Measurements from ENCODE around the gene RAB21.
A peak's percentile ranks its signal among the peaks of the same experiment; 100 is the strongest.

Gene RAB21, protein sequence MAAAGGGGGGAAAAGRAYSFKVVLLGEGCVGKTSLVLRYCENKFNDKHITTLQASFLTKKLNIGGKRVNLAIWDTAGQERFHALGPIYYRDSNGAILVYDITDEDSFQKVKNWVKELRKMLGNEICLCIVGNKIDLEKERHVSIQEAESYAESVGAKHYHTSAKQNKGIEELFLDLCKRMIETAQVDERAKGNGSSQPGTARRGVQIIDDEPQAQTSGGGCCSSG

GRCh38 chr12:71754461-71755145, at the start of gene RAB21:
Gene RAB21, plus strand, starts transcription at chr12:71754863. Its CDS starts 267 bp downstream, at chr12:71755130.
- peak; percentile 99 for DNase-seq (ENCODE audit: low read depth)

- DNase-seq (ENCODE audit: low read depth): no peak
Measured at GRCh38 chr12:71704920-71705319, 49.7 kb upstream of the RAB21 start.

- DNase-seq (ENCODE audit: low read depth): peak; percentile 53
Measured at GRCh38 chr12:71708658-71709057, 46.0 kb upstream of the RAB21 start.

GRCh38 chr12:71710276-71711125, 44.2 kb upstream of the RAB21 start:
- peak; percentile 95 for DNase-seq (ENCODE audit: low read depth)

- no peak for DNase-seq (ENCODE audit: low read depth)
Measured at GRCh38 chr12:71718611-71719010, 36.1 kb upstream of the RAB21 start.

DNA sequence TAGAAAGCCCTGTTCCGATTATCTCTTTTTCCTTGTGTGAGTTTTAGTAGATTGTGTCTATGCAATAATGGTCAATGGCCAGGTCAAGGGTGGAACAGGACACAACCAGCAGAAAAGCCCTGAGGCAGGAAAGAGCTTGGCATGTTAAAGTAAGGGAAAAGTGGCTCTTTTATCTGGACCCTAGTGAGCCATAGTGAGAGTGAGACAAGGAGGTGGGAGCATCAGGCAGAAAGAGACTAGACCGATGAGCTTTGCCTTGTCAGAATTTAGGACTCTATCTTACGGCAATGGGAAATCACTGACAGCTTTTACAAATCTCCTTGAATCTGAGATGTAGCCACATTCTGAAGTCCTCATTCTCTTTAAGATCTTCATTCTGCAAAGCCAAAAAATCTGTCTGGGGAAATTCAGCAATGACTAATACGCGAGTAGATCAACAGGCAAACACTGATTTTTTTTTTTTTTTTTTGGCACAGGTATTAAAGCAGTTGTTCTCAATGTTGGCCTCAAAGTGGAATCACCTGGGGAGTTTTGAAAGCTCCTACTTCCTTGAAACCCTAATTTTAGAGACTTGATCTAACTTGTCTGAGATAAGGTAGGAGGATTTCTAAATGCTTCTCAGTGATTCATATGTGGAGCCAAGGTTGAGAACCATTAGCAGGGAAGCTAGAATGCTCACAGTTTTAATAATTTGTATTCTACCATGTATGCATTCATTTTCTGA, 34.9 kb upstream of the RAB21 start:
- peak; percentile 13 for DNase-seq (ENCODE audit: low read depth)

GRCh38 chr12:71721783-71722505, 32.7 kb upstream of the RAB21 start:
- DNase-seq (ENCODE audit: low read depth): no peak

GRCh38 chr12:71725011-71725410, 29.7 kb upstream of the RAB21 start:
- no peak for DNase-seq (ENCODE audit: low read depth)

DNA sequence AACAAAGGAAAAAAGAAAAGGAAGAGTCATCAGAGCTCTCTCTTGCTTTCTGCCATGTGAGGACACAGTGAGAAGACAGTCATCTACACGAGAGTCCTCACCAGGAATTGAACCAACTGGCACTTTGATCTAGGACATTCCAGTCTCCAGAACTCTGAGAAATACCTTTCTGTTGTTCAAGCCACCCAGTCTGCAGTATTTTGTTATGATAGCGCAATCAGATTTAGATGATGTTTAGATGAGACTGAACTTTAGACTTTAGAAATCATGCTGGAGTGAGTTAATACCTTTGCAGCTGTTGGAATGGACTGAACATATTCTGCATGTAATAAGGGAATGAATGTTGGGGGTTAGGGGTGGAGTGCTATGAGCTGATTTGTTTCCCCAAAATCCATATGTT, 28.1 kb upstream of the RAB21 start:
- DNase-seq (ENCODE audit: low read depth): no peak

DNA sequence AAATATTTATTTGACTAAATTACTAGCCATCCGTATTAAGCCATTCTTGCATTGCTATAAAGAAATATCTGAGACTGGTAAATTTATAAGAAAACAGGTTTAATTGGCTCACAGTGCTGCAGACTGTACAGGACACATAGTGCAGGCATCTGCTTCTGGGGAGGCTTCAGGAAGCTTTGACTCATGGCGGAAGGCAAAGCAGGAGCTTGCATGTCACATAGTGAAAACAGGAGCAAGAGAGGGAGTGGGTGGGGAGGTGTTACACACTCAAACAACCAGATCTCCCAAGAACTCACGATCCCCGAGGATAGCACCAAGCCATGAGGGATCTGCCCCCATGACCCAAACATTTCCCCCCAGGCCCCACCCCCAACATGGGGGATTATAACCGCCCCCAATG, 26.7 kb upstream of the RAB21 start:
- no peak for DNase-seq (ENCODE audit: low read depth)

GRCh38 chr12:71730936-71731335, 23.7 kb upstream of the RAB21 start:
- peak; percentile 90 for DNase-seq (ENCODE audit: low read depth)

DNA sequence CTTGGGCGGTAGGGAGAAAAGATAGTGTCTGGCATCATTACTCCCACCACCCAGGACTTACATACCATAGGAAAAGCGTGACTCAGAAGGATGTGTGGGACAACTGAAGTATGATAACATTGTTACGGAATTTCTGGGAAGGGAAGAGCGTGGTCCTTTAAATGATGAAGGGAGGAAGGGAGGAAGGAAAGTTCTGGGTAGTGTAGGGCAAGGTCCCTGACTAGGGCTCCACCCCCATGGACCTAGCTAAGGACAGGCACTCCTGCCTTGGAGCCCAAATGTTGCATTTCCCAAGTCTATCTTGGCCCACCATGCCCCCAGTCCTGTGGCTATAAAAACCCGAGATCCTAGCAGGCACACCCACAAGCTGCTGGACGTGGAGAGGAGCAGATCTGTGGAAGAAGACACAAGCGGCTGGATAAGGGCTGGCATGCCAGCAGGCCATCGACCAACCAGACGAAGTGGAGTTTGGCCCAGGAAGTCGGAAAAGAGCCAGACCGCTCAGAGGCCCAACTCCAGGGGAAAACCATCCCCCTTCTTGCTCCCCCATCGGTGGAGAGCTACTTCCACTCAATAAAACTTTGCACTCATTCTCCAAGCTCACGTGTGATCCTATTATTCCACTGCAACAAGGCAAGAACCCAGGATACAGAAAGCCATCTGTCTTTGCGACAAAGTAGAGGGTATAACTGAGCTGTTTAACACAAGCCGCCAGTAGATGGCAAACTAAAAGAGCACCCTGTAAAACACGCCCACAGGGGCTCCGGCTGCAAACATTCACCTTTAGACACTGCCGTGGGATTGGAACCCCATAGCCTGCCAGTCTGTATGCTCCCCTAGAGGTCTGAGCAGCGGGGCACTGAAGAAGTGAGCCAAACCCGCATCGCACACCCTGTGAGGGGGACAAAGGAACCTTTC, 23.0 kb upstream of the RAB21 start:
- peak; percentile 98 for DNase-seq (ENCODE audit: low read depth)

DNA sequence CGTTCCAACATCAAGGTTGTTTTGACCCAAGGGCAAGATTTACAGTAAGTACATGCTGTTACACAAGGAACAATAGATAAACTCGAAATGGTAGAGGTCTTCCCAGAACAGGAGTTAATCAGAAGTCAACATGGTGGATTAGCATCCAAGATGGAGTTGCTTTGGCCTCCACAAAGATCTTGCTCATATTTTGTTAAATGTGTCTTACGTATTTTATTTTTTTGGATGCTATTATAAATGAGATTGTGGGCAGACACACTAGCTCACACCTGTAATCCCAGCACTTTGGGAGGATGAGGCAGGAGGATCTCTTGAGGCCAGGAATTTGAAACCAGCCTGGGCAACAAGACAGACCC, 22.3 kb upstream of the RAB21 start:
- no peak for DNase-seq (ENCODE audit: low read depth)

GRCh38 chr12:71737197-71737596, 17.5 kb upstream of the RAB21 start:
- DNase-seq (ENCODE audit: low read depth): no peak

- DNase-seq (ENCODE audit: low read depth): no peak
Measured at GRCh38 chr12:71742998-71743397, 11.7 kb upstream of the RAB21 start.

GRCh38 chr12:71744522-71745300, 10.0 kb upstream of the RAB21 start:
- no peak for DNase-seq (ENCODE audit: low read depth)

DNA sequence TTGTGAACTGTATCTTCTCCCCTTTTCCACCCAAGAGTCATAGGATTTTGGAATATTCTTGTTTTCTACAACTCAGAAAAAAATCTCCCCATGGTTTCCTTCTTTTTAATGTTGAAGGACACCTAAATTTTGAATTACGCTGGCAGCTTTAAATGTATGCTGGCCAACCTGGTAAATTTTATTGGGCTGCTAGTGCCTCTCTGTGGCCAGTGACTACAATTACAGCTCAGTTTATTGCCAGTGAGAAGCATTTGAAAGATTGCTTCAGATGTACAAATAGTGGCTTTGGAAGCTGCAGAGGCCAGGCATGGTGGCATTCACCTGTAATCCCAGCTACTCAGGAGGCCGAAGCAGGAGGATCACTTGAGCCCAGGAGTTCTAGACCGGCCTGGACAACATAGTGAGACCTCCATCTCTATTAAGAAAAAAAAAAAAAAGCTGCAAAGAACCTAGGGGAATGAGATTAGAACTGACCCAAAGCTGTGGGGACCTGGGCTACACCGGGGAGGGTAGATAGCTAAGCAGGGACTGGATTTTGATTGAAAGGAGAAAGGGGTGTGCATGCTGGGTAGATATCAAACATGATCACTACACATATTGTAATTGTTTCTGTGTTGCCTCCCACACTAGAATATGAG, 7.6 kb upstream of the RAB21 start:
- DNase-seq (ENCODE audit: low read depth): peak; percentile 79

DNA sequence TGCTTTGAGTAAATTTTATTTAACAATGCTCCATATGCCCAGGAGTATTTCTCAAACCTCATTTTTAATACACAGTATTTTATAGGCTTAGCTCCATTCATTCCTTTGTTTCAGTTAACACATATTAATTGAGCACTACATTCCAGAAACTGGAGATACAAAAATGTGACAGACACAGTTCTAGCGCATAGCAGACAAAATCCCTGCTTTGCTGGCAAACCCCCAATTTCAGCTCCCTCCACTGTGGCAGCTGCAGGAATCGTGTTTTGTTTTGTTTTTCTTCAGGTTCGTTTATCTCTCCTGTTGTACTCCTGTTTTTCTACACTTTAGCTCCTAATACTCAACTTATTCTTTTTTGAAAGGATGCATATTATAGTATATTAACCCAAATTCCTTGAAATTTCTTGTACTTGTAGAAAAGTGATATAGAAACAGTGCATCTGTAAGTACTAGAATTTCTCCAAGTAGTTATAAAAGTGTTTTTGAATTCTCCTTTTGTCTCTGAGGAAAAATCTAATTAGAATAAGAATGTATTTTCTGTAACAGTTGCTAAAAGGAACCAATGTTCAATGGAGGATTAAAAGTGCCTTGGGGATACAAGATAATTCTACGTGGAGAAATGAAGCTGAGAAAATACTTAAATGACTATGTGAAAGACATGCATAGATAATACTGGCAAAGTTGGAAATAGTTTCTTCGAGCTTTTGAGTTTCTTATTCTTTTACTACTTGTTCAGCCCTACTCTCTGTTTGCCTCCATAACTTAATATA, 6.4 kb upstream of the RAB21 start:
- no peak for DNase-seq (ENCODE audit: low read depth)

DNA sequence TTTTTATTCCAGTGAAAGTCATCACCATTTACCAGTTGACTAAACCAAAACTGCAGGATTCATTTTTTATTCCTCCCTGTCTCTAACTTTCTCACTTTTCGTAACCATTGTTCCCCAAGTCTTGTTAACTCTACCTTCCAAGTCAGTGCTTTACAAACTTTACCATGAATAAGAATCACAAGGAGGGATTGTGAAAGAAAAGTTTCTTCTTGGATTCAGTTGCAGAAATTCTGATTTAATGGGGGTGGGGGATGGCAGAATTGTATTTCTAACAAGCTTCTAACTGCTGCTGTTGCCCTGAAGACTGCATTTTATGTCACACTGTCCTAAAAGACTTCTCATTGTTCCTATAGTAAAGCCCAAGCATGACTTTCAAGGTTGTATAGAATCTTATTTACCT, 5.0 kb upstream of the RAB21 start:
- DNase-seq (ENCODE audit: low read depth): no peak

Measured in ELR (cell line).